GM19397 (cell line): ENCODE measurements around the gene UTF1.

Experiments
- ATAC-seq: cut with Tn5 transposase; IDR thresholded peaks from one replicate; pipeline ENCODE4 v1.9.1; 2021; ENCODE audit warnings: mild to moderate bottlenecking, moderate library complexity; ENCODE audit not compliant: unreplicated experiment

The UTF1 gene

DNA sequence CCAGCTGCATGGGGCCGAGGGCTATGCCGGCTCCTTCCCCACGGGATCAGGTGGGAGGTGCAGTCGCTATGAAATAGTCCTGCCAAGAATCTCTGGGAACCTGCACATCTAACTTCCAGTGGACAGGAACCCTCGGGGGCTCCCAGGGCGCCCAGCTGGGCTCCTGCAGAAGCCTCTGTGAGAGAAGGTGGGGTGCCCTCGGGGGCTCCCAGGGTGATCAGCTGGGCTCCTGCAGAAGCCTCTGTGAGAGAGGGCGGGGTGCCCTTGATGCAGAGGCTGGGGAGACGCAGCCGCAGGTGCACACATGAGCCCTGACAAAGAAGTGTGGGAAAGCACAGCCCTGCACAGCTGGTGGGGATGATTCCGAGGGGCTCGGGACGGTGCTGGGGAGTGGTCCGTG is 13.6 kb downstream of the UTF1 start:
- ATAC-seq: no peak

DNA sequence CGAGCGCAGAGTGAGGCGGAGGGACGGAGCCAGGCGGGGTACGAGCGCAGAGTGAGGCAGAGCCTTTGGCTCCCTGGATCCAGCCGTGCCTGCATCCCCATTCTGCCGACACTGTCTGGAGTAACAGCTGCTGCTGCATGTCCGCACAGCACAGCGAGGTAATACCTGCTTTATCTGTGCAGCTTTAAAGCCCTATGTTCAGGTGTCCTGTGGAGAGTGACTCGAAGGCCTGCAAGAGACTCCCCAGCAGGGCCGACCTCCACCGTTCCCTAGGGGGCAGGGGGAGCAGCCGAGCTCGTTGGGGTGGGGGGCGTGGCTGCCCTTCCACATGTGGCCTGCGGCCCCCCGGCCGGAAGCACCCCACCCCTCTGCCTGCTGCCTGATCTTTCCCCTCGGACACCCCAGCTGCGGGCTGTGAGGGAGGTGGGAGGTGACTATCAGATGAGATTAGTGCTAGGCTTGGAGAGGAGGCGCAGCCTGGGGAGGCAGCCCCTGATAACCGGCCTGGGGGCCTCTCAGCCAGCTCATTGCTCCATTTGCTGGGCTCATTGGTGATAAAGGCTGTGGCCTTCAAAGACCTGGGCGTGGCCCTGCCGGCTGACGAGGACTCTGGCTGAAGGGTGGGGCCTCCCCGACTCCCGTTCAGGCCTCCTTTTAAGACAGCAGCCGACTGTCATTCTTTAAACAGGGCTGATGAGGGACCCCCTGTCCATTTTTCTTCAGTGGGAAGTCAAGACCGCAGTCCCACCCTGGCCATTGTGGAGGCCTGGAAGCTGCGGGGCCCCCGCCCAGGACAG is 15.6 kb downstream of the UTF1 start:
- no peak for ATAC-seq

DNA sequence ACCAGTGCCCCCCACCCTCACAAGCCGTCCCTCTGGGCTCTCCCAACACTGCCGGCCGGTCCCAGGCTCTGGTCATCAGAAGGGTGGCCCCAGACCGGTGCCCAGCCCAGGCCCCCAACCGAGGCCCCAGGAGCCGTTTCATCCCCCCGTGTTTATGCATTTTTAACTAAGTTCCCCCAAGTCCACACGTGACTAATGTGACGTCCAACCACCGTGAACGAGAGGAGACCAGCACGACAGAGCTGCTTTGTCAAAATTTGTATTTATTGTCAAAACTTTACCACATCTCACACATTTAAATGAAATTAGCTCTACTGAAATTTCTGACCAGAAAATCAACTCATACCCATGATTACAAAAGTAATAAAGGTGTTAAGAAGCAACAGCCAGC is 16.2 kb downstream of the UTF1 start:
- no peak for ATAC-seq

- ATAC-seq: no peak
Observed at GRCh38 chr10:133247681-133248333, 17.8 kb downstream of the UTF1 start.

GRCh38 chr10:133248334-133248715 is 18.3 kb downstream of the UTF1 start:
- no peak for ATAC-seq

- ATAC-seq: no peak
Observed at GRCh38 chr10:133249094-133249780, 19.2 kb downstream of the UTF1 start.

DNA sequence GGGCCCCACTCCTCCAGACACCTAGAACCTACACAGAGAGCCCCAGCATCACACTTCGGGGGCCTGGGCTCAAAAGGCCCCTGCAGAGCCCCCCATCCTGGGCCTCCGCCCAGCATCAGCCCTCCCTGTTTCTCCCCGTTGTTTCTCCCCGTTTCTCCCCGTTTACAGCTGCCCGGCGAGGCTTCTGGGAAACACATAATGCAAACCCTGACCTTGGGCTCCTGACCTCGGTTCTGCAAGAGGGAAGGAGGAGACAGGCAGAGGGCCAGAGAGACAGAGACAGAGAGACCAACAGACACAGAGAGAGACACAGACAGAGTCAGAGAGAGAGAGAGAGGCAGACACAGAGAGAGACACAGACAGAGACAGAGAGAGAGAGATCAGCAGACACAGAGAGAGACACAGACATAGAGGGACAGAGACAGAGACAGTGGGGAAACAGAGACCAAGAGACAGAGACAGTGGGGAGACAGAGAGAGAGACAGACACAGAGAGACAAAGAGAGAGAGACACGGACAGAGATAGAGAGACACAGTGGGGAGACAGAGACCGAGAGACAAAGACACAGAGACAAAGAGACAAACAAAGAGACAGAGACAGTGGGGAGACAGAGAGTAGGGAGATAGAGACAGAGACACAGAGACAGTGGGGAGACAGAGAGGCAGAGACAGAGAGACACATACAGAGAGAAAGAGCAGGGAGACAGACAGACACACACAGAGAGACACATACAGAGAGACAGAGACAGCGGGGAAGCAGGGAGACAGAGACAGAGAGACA is 20.1 kb downstream of the UTF1 start:
- ATAC-seq: no peak

DNA sequence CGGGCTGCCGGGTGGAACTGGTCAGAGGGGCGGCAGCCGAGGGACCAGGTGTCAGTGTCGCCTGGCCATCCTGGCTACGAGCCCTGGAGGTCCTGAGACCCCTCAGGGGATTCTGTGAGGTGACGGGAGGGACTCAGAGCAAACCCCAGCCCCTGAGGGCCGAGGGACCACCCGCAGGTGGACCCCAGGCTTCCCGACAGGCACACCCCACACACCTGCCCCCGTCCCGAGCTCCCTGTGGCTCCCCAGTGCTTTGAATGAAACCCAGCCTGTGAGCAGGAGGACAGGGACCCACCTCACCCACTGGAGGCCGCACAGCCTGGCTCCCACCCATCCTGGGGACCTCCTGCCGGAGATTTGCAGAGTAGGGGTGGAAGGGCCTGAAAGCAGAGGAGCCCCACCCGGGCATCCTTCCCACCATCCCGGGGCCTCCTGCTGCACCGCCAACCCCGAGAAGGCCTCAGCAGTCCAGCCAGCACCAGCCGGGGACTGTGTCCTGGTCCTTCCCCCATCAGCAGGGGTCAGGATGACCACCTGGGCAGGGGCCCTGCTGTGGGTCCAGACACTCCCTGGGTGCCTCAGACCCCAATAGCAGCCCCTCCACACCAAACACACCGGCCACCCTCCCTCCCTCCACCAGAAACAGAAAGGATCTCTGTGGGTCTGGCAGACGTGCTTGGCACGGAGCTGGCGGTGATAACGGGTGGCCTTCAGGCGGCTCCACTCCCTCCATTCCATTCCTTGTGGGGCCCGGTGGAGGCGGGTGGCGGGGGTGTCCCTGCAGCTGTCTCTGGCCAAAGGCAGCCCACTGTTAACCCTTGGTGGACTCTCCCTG is 21.6 kb downstream of the UTF1 start:
- ATAC-seq: no peak

DNA sequence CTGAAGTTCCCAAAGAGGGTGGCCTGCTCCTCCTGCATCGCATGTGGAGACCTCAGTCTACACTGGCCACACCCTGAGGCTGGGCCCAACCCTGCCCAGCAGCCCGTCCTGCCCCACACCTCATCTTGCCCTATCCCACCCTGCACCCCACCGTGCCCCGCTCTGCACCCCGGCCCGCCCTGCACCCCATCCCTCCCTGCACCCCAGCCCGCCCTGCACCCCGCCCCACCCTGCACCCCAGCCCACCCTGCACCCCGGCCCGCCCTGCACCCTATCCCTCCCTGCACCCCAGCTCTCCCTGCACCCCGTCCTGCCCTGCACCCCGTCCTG is 22.2 kb downstream of the UTF1 start:
- no peak for ATAC-seq

- no peak for ATAC-seq
Observed at GRCh38 chr10:133253361-133253955, 23.4 kb downstream of the UTF1 start.

- no peak for ATAC-seq
Observed at GRCh38 chr10:133254421-133255120, 24.6 kb downstream of the UTF1 start.

GRCh38 chr10:133255323-133255722 is 25.3 kb downstream of the UTF1 start:
- ATAC-seq: no peak

DNA sequence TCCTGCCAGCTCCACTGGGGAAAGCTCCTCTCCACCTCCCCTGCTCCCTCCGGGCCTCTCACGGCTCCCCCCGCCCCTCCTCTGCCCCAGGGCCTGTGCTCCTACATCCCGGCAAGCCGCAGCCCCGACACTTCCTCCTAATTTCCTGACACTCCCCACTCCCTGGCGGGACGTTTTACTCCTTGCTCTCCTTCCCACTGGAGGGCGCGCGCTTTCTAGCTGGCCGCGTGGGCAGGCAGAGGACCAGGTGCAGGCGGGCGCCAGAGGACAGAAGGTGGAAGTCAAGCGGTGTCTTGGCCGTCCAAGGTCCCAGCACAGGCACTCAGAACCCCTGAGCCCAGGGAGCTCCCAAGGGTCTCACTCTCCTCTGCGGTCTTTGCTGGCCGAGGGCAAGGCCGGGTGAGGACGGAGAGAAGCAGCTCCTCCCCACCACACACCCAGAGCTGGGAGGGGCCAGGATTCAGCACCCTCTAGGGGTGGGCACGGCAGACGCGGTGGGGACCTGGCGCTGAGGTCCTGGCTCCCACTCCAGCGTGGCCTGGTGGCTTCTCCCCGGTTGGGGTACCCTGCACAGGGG is 27.6 kb downstream of the UTF1 start:
- ATAC-seq: no peak

DNA sequence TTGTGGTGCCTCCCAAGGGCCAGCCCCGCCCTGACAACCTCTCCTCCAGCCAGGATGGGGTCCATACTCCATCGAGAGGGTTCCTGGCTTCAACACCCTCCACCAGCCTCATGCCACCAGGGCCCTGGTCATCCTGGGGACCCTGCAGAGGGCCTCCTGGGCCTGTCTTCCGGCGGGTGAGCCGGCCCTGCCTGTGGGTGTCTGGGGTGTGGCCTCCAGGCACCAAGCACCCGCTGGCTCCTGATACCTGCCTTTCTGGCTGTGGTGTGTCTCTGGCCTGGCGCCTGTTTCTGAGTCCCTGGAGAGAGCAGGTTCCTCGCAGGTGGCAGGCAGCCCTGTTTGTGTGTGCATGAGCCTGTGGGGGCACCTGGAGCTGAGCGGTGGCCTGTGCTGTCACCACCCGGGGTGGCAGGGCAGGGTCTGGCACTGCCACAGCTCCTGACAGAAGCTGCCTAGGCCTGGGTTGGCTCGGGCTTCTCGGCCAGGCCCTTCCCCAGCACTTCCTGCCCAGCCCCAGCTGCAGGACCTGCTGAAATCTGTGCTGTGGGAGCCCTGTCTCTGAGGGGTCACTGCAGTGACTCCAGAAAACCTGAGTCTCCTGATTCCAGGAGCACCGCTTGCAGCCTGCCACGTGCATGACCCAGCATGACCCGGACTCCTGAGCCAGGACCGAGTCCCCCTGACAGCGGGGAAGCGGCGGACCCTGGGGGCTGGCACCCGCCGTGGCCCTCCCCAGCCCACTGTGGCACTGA is 28.2 kb downstream of the UTF1 start:
- ATAC-seq: no peak

DNA sequence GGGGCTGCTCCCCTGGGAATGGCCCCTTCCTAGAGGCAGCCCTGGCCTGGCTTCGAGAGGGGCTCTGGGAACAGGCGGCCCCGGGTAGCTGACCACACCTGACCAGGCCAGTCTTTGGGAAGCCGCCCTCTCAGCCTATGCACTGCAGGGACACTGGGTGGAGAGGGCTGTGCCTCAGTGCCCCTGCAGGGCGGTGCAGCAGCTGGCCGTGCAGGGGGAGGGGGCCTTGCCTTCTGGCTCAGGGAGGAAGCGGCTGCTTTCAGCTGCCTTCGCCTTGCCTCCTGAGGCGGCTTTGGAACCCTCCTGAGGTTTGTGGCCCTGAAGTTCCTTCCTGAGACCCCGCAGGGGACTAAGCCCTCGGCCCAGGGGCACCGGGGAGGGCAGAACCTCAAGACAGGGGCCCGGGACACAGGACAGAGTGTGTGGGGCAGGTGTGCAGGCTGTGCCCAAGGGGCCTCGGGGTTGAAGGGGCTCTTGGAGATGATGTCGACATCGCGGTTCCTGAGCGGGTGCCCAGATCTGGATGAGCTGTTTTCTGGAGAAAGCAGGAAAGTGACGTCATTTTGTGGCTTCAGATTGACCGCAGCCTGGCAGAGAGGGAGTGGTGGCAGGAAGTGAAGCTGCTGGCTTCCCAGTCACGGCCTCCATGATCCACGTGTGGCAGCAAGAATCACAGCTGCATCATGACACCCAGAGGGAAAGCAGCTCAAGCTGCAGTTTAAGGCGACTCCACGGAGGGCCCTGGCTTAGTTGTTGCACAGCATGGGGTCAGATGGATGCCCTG is 29.0 kb downstream of the UTF1 start:
- ATAC-seq: no peak

GRCh38 chr10:133259602-133259989 is 29.6 kb downstream of the UTF1 start:
- ATAC-seq: no peak

GRCh38 chr10:133260895-133261725 is 31.1 kb downstream of the UTF1 start:
- ATAC-seq: peak; percentile 40
